Smooth muscle cell of the brain vasculature (primary cell): ENCODE results near the gene NPB.

Experiments
- DNase-seq: peaks from one replicate; pipeline ENCODE4 v3.0.0-alpha.2; 2012; ENCODE audit warnings: low read depth, low spot score

The NPB gene

GRCh38 chr17:81869221-81870130 lies 32.6 kb upstream of the NPB start:
- no peak for DNase-seq

GRCh38 chr17:81870131-81870980 lies 31.7 kb upstream of the NPB start:
- no peak for DNase-seq

- no peak for DNase-seq
Observed at GRCh38 chr17:81870981-81871386, 31.1 kb upstream of the NPB start, which contains the start of gene ARHGDIA. Gene ARHGDIA (minus strand): TSS chr17:81871337. CDS start chr17:81869930, 1,407 bp downstream.

- no peak for DNase-seq
Observed at GRCh38 chr17:81871387-81872230, 30.4 kb upstream of the NPB start.

GRCh38 chr17:81877569-81877968 lies 24.5 kb upstream of the NPB start:
- no peak for DNase-seq

- DNase-seq, result no peak
Observed at GRCh38 chr17:81878294-81878693, 23.7 kb upstream of the NPB start.

GRCh38 chr17:81879121-81879520 lies 22.9 kb upstream of the NPB start:
- DNase-seq, result no peak

GRCh38 chr17:81884520-81884919 lies 17.5 kb upstream of the NPB start:
- DNase-seq, result no peak

GRCh38 chr17:81884968-81885367 lies 17.1 kb upstream of the NPB start:
- no peak for DNase-seq

- DNase-seq, result no peak
Observed at GRCh38 chr17:81885454-81885853, 16.6 kb upstream of the NPB start.

- DNase-seq, result no peak
Observed at GRCh38 chr17:81885869-81886548, 16.0 kb upstream of the NPB start.

GRCh38 chr17:81888105-81888987 lies 13.7 kb upstream of the NPB start:
- no peak for DNase-seq

- no peak for DNase-seq
Observed at GRCh38 chr17:81888988-81889595, 12.9 kb upstream of the NPB start.

- DNase-seq, result no peak
Observed at GRCh38 chr17:81889602-81890001, 12.4 kb upstream of the NPB start.

- no peak for DNase-seq
Observed at GRCh38 chr17:81890447-81891302, 11.4 kb upstream of the NPB start.

GRCh38 chr17:81891303-81891552 lies 10.8 kb upstream of the NPB start:
- DNase-seq, result no peak

- no peak for DNase-seq
Observed at GRCh38 chr17:81895400-81895799, 6.6 kb upstream of the NPB start.

- DNase-seq, result peak; percentile 65
Observed at GRCh38 chr17:81898029-81898866, 3.8 kb upstream of the NPB start.
